Pancreas (tissue), 10 donors: Measurements from ENCODE around the gene FILIP1L. TPM values are rescaled to one million over a fixed set of nuclear protein-coding genes. Genes with fewer than 3 reads are reported as not detected.

Source experiments
- ATAC-seq, 4 donors: fragments of 200-7000 bp; cut with Tn5 transposase; one replicate each; pipeline versions ENCODE4 v1.8.0 to v1.9.1; 2020; ENCODE audit warnings: mild to moderate bottlenecking in 4 of 4, moderate library complexity in 4 of 4
- DNase-seq, 6 donors: peaks; one replicate each; pipeline ENCODE4 v3.0.0-alpha.2; 2020
- FAIRE-seq: peaks from 2 replicates; lab custom pipeline; 2012; peaks lifted over from hg19 to GRCh38; lab: Jason Lieb, UNC
- H3K27ac ChIP-seq, 4 donors: fragments of 200-600 bp; sonication (generic); 1 replicate in 3 of 4; 2 replicates in 1 of 4; pipeline versions ENCODE4 v1.5.0 to v1.8.0; 2020
- H3K27me3 ChIP-seq, 4 donors: fragments of 200-600 bp; one replicate each; pipeline ENCODE4 v1.8.0; 2021
- H3K36me3 ChIP-seq, 3 donors: fragments of 200-600 bp; sonication (generic) in 1 of 3; one replicate each; pipeline versions ENCODE4 v1.5.0 to v1.8.0; 2020 to 2021
- H3K4me1 ChIP-seq, 3 donors: fragments of 200-600 bp; one replicate each; pipeline ENCODE4 v1.8.0; 2021
- H3K4me3 ChIP-seq, 4 donors: fragments of 200-600 bp; sonication (generic) in 2 of 4; one replicate each; pipeline versions ENCODE4 v1.5.0 to v1.8.0; 2020 to 2021
- H3K9me3 ChIP-seq, 4 donors: fragments of 200-600 bp; one replicate each; pipeline ENCODE4 v1.8.0; 2021
- CTCF ChIP-seq, 4 donors: fragments of 200-600 bp; sonication (generic) in 3 of 4; IDR thresholded peaks; one replicate each; pipeline versions ENCODE4 v1.5.0 to v1.8.0; 2021; ENCODE audit warnings: antibody characterized with exemption in 4 of 4
- WGBS, 2 donors: extraction: QIAGEN DNeasy Blood & Tissue Kit; methylation state at CpG; one replicate each; pipeline ENCODE4 v1.1.7; 2013; 5-methylcytosine and 5-hydroxymethylcytosine counted together
- intact Hi-C, 3 donors: fragments of 100-400 bp; cut with DNase I; formaldehyde crosslinking; loops; one replicate each; pipeline versions ENCODE4 v1.11.1 to v1.14.2; 2022
- polyA plus RNA-seq, 2 donors: library from polyadenylated mRNA; stranded (reverse); fragments of 200-250 nt; gene quantifications; one replicate each; pipeline ENCODE4 v1.2.3, GENCODE V29; 2013
- total RNA-seq, 6 donors: library from RNA; stranded (reverse); fragmentation: NEBNext Ultra II Directional in 4 of 6; extraction: Animal tissue kit (Norgen Biotek cat#: 25700) in 4 of 6; gene quantifications; one replicate each; pipeline versions ENCODE4 v1.2.1 to v1.2.4, GENCODE V29; 2021 to 2023
- donor health status: healthy with polysubstance abuse.
- donor health status: DM: no; HTN: no; CAD: no; lungs with moderate emphysema.
- donor health status: DM: no; HTN: no; CAD: no.
- donor health status: control.
- donor health status: control.
- donor health status: Bipolar disorder and iron deficiency.
- donor health status: DM: yes; HTN: yes; CAD: no.
- donor health status: DM: no; HTN: no; CAD: no.
- donor health status: DM: no; HTN: no; CAD: no.
- donor health status: DM: yes; HTN: yes; CAD: no.

FILIP1L gene
- total and polyA plus RNA-seq, 8 donors, result 12.5 to 37.7 (median 15.8) TPM

GRCh38 chr3:100001526-100002270 is 112.6 kb downstream of the FILIP1L start:
- DNase-seq, result no peak
- intact Hi-C loops, result no loop called here
- Histone ChIP-seq H3K9me3 (no peaks in the 10 kb centered on the region), H3K4me3 (no peak overlapping the region), H3K27ac (peak overlapping the region in 2 of 4 donors; percentile 46 to 55), H3K36me3 (no peaks in the 10 kb centered on the region), H3K27me3 (no peaks in the 10 kb centered on the region), H3K4me1 (peaks cover 0 to 28% (median 11%) of the 10 kb centered on the region in 3 donors)
- no peak for TF ChIP-seq CTCF (IDR thresholded peaks at IDR 0.05)
- peak; percentile 5 to 45 (median 35) for ATAC-seq
- FAIRE-seq, result no peak
- 74 to 81% methylated on average over 8 of the region's 8 CpGs for WGBS, 2 donors

- no peak for TF ChIP-seq CTCF (IDR thresholded peaks at IDR 0.05)
- no peaks in the 10 kb centered on the region for H3K27me3 ChIP-seq
- WGBS, 2 donors, result 96 to 99% methylated on average over 3 of the region's 3 CpGs
- ATAC-seq, result no peak
- no peak overlapping the region for H3K4me3 ChIP-seq
- H3K4me1 ChIP-seq, result peaks cover 0 to 24% (median 7%) of the 10 kb centered on the region in 3 donors
- H3K36me3 ChIP-seq, result no peaks in the 10 kb centered on the region
- no peaks in the 10 kb centered on the region for H3K9me3 ChIP-seq
- no peak for FAIRE-seq
- intact Hi-C loops, result no loop called here
- DNase-seq, result no peak
- peak overlapping the region in 1 of 4 donors; percentile 22 for H3K27ac ChIP-seq
These were observed 113.2 kb downstream of the FILIP1L start for GRCh38 chr3:100001083-100001482.

- Histone ChIP-seq H3K27me3 (no peaks in the 10 kb centered on the region), H3K4me1 (peaks cover 0 to 10% (median 4%) of the 10 kb centered on the region in 3 donors), H3K27ac (no peak overlapping the region), H3K4me3 (no peak overlapping the region), H3K9me3 (no peaks in the 10 kb centered on the region), H3K36me3 (no peaks in the 10 kb centered on the region)
- intact Hi-C loops, result no loop called here
- ATAC-seq, result no peak
- TF ChIP-seq CTCF (IDR thresholded peaks at IDR 0.05), result no peak
- no peak for FAIRE-seq
- no peak for DNase-seq
- WGBS, 2 donors, result 95 to 97% methylated on average over 2 of the region's 2 CpGs
These were observed 114.8 kb downstream of the FILIP1L start for GRCh38 chr3:99999536-99999935.

- H3K9me3 ChIP-seq, result no peaks in the 10 kb centered on the region
- no peak overlapping the region for H3K27ac ChIP-seq
- no peaks in the 10 kb centered on the region for H3K4me1 ChIP-seq
- DNase-seq (no peak), FAIRE-seq (no peak), ATAC-seq (no peak)
- no peak overlapping the region for H3K4me3 ChIP-seq
- TF ChIP-seq CTCF (IDR thresholded peaks at IDR 0.05), result no peak
- H3K36me3 ChIP-seq, result no peaks in the 10 kb centered on the region
- intact Hi-C loops, result no loop called here
- WGBS, 2 donors, result 90 to 97% methylated on average over 2 of the region's 2 CpGs
- H3K27me3 ChIP-seq, result no peaks in the 10 kb centered on the region
These were observed 117.0 kb downstream of the FILIP1L start for GRCh38 chr3:99997293-99997692.

- Histone ChIP-seq H3K36me3 (no peaks in the 10 kb centered on the region), H3K27ac (no peak overlapping the region), H3K9me3 (no peaks in the 10 kb centered on the region), H3K27me3 (no peaks in the 10 kb centered on the region), H3K4me1 (no peaks in the 10 kb centered on the region), H3K4me3 (no peak overlapping the region)
- FAIRE-seq (no peak), ATAC-seq (no peak), DNase-seq (no peak)
- intact Hi-C loops, result no loop called here
- TF ChIP-seq CTCF (IDR thresholded peaks at IDR 0.05), result no peak
- 83 to 96% methylated on average over 1 of the region's 1 CpG for WGBS, 2 donors
These were observed 124.1 kb downstream of the FILIP1L start for GRCh38 chr3:99990179-99990578.
